MCF 10A (cell line): ENCODE results near the gene ABCG4. TPM values are rescaled to one million over a fixed set of nuclear protein-coding genes. Genes with fewer than 3 reads are reported as not detected.
"Not testable (repeated sequence)": the region's sequence is repeated elsewhere in the genome, so short reads cannot be mapped to it uniquely, and the experiment has no call there.

Source experiments
- BruUV-seq: library from RNA; stranded (reverse); fragments of 400-500 nt; replicated peaks from 2 replicates; lab custom pipeline; 2021; lab: Mats Ljungman, UMichigan
- CTCF ChIA-PET: fragments of 300-600 bp; sonication (Branson Sonifier 250); formaldehyde crosslinking; extraction: SDS; loops from one replicate; lab custom pipeline; 2021; ENCODE audit warnings: antibody characterized with exemption, inconsistent platforms; lab: Yijun Ruan, JAX
- POLR2A ChIA-PET: fragments of 300-600, 350-650 bp; sonication (Branson Sonifier 250); formaldehyde crosslinking; extraction: SDS; loops from one replicate; lab custom pipeline; 2020; ENCODE audit warnings: antibody characterized with exemption, inconsistent platforms; lab: Yijun Ruan, JAX
- DNase-seq: peaks from one replicate; pipeline ENCODE4 v3.0.0-alpha.2; 2018; ENCODE audit not compliant: unreplicated experiment
- H3K27ac Mint-ChIP-seq: one replicate; pipeline ENCODE4 v1.8.0; 2022; ENCODE audit warnings: mild to moderate bottlenecking, low read depth, mixed read lengths; ENCODE audit not compliant: unreplicated experiment
- H3K27me3 Mint-ChIP-seq: one replicate; pipeline ENCODE4 v1.8.0; 2022; ENCODE audit warnings: mixed read lengths; ENCODE audit not compliant: insufficient read depth, unreplicated experiment
- H3K36me3 Mint-ChIP-seq: one replicate; pipeline ENCODE4 v1.8.0; 2022; ENCODE audit warnings: mild to moderate bottlenecking, moderate library complexity, mixed read lengths; ENCODE audit not compliant: insufficient read depth, unreplicated experiment
- H3K4me1 Mint-ChIP-seq: one replicate; pipeline ENCODE4 v1.8.0; 2022; ENCODE audit warnings: mixed read lengths; ENCODE audit not compliant: insufficient read depth, unreplicated experiment
- H3K4me3 Mint-ChIP-seq: one replicate; pipeline ENCODE4 v1.8.0; 2022; ENCODE audit warnings: mild to moderate bottlenecking, moderate library complexity, mixed read lengths; ENCODE audit not compliant: unreplicated experiment
- H3K9me3 Mint-ChIP-seq: one replicate; pipeline ENCODE4 v1.8.0; 2022; ENCODE audit warnings: mixed read lengths; ENCODE audit not compliant: unreplicated experiment
- intact Hi-C: fragments of 100-400 bp; cut with micrococcal nuclease; formaldehyde crosslinking; loops from 2 replicates; pipeline ENCODE4 v1.14.1; 2022
- total RNA-seq: library from RNA; stranded (reverse); gene quantifications from 2 replicates; pipeline ENCODE4 v1.2.3, GENCODE V29; 2022
- TF ChIP-seq, protein P1 (sequence below): fragments of 200-600 bp; IDR thresholded peaks from one replicate; pipeline ENCODE4 v1.8.0; 2022; ENCODE audit warnings: antibody characterized with exemption, mild to moderate bottlenecking; ENCODE audit not compliant: unreplicated experiment

The ABCG4 gene
- total RNA-seq, 1 experiment from 2014 or later, result not detected

DNA sequence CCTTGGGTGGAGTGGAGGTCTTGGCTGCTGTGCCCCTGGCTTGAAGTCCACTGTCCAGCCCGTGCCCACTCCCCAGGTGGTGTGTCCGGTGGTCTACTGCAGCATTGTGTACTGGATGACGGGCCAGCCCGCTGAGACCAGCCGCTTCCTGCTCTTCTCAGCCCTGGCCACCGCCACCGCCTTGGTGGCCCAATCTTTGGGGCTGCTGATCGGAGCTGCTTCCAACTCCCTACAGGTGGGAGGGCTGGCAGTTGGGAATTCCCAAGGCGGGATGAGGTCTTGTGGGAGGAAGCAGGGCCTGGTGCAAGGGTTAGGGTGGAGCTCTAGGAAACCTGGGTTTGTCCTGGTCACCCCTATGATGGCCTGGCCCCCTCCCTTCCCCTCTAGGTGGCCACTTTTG lies 11.3 kb downstream of the ABCG4 start:
- Mint-ChIP-seq H3K27ac (no peak overlapping the region), H3K27me3 (peaks cover 10% of the 10 kb centered on the region), H3K4me1 (peaks cover 1% of the 10 kb centered on the region), H3K9me3 (no peaks in the 10 kb centered on the region), H3K4me3 (no peak overlapping the region), H3K36me3 (no peaks in the 10 kb centered on the region)
- no peak for DNase-seq
- TF ChIP-seq, protein P1, sequence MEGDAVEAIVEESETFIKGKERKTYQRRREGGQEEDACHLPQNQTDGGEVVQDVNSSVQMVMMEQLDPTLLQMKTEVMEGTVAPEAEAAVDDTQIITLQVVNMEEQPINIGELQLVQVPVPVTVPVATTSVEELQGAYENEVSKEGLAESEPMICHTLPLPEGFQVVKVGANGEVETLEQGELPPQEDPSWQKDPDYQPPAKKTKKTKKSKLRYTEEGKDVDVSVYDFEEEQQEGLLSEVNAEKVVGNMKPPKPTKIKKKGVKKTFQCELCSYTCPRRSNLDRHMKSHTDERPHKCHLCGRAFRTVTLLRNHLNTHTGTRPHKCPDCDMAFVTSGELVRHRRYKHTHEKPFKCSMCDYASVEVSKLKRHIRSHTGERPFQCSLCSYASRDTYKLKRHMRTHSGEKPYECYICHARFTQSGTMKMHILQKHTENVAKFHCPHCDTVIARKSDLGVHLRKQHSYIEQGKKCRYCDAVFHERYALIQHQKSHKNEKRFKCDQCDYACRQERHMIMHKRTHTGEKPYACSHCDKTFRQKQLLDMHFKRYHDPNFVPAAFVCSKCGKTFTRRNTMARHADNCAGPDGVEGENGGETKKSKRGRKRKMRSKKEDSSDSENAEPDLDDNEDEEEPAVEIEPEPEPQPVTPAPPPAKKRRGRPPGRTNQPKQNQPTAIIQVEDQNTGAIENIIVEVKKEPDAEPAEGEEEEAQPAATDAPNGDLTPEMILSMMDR, result no peak
- POLR2A ChIA-PET, result interaction anchor here (0.6 to 1.4 kb wide), 3 partner anchors 9 to 187 kb away, joined by 3 to 5 read pairs (median 3); partner anchors contain the start of gene NHERF4
- intact Hi-C loops, result no loop called here
- no TSS peak for BruUV-seq
- CTCF ChIA-PET, result interaction anchor here (0.6 to 1.5 kb wide), 5 partner anchors 12 to 129 kb away, joined by 3 to 6 read pairs (median 4); no protein-coding TSS in a partner anchor

DNA sequence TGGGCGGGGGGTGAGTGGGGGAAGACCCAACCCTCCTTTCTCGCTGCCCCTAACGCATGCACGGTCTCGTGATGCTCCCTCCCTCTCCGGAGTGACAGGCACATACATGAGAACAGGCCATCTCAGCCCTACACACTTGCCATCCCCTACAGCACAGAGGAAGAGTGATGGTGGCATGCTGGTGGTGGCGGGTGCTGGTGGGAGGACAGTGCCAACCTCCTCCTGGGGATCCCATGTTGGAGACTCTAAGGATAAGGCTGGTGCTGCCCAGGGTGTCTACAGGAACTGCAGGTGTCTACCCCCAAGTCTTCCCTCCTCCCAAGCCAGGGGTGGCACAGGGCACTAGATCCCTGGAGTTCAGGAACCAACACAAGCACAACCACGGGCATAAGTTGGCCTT lies 13.0 kb downstream of the ABCG4 start:
- Mint-ChIP-seq H3K9me3 (no peaks in the 10 kb centered on the region), H3K27me3 (peaks cover 10% of the 10 kb centered on the region), H3K4me1 (peaks cover 7% of the 10 kb centered on the region), H3K36me3 (no peaks in the 10 kb centered on the region), H3K27ac (no peak overlapping the region), H3K4me3 (no peak overlapping the region)
- intact Hi-C loops, result no loop called here
- no peak for DNase-seq
- TF ChIP-seq, protein P1, result no peak
- BruUV-seq, result no TSS peak
- POLR2A ChIA-PET, result no interaction called here
- CTCF ChIA-PET, result no interaction called here

DNA sequence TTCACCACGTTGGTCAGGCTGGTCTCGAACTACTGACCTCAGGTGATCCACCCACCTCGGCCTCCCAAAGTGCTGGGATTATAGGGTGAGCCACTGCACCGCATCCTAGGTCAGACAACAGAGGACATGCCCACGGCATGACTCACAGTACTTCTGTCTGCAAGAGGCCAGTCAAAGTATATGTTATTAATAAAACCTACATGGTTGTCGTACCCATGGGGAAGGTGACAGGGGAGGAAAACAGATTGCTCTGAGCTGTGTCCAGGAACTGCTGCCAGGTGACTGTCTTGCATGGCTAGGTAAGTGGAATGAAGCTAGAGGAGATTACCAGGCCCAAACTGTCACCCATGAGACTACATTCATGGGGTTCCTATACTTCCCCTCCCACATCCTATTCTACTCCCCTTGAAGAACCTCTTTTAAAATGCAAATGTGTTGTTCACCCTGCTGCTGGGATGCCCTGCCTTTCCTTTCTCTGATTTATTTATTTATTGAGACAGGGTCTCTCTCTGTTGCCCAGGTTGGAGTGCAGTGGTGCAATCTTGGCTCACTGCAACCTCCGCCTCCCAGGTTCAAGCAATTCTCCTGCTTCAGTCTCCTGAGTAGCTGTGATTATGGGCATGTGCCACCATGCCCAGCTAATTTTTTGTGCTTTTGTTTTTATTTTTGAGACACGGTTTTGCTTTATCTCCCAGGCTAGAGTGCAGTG lies 17.7 kb downstream of the ABCG4 start:
- Mint-ChIP-seq H3K4me3 (no peak overlapping the region), H3K4me1 (peaks cover 15% of the 10 kb centered on the region), H3K9me3 (no peaks in the 10 kb centered on the region), H3K27ac (no peak overlapping the region), H3K27me3 (no peaks in the 10 kb centered on the region), H3K36me3 (no peaks in the 10 kb centered on the region)
- POLR2A ChIA-PET, result interaction anchor here (0.7 to 3.8 kb wide), 9 partner anchors 10 to 82 kb away, joined by 3 to 21 read pairs (median 4); partner anchors contain the start of genes C2CD2L, CBL, DPAGT1 and HINFP
- intact Hi-C loops, result no loop called here
- CTCF ChIA-PET, result interaction anchor here (1.0 to 5.4 kb wide), 6 partner anchors 9 to 307 kb away, joined by 3 to 43 read pairs (median 4); no protein-coding TSS in a partner anchor
- TF ChIP-seq, protein P1, result no peak
- DNase-seq, result peak; percentile 57
- no TSS peak for BruUV-seq

DNA sequence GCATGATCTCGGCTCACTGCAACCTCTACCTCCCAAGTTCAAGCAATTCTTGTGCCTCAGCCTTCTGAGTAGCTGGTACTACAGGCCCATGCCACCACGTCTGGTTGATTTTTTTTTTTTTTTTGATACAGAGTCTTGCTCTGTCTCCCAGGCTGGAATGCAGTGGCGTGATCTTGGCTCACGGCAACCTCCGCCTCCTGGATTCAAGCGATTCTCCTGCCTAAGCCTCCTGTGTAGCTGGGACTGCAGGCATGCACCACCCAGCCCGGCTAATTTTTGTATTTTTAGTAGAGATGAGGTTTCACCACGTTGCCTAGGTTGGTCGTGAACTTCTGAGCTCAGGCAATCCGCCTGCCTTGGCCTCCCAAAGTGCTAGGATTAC lies 18.2 kb downstream of the ABCG4 start:
- POLR2A ChIA-PET, result interaction anchor here (0.7 to 3.8 kb wide), 11 partner anchors 9 to 189 kb away, joined by 3 to 21 read pairs (median 4); partner anchors contain the start of genes C2CD2L, CBL, DPAGT1 and HINFP
- intact Hi-C loops, DNase-seq, H3K27ac Mint-ChIP-seq, BruUV-seq, H3K4me3 Mint-ChIP-seq, H3K9me3 Mint-ChIP-seq, H3K36me3 Mint-ChIP-seq, H3K27me3 Mint-ChIP-seq: not testable (repeated sequence)
- CTCF ChIA-PET, result interaction anchor here (1.0 to 5.4 kb wide), 7 partner anchors 10 to 70 kb away, joined by 3 to 43 read pairs (median 3); partner anchors contain the start of gene CBL
- H3K4me1 Mint-ChIP-seq, result peaks cover 15% of the 10 kb centered on the region
